Measurements from ENCODE around the gene C1S. TPM values are rescaled to one million over a fixed set of nuclear protein-coding genes. Genes with fewer than 3 reads are reported as not detected.

C1S gene
- total RNA-seq, 1 donor from 2014 or later, result 0.71 TPM

- H3K4me1 Mint-ChIP-seq, result peaks cover 20% of the 10 kb centered on the region
- DNase-seq (no peak), ATAC-seq (ENCODE audit: low read depth) (no peak)
- H3K4me3 Mint-ChIP-seq, result peak overlapping the region; percentile 87
- intact Hi-C loops (cut with micrococcal nuclease), result loop anchor here (5.0 kb wide), 1 partner anchor 620 kb away; no protein-coding TSS in a partner anchor
- no peaks in the 10 kb centered on the region for H3K9me3 Mint-ChIP-seq
- POLR2A ChIA-PET, result interaction anchor here (0.6 to 2.2 kb wide), 4 partner anchors 10 to 145 kb away, joined by 3 to 58 read pairs (median 4); partner anchors contain the start of genes C12orf57, RNU7-1 and SPSB2
- no peak for TF ChIP-seq CTCF (IDR thresholded peaks at IDR 0.05)
- peak overlapping the region; percentile 77 for H3K27ac Mint-ChIP-seq
- H3K36me3 Mint-ChIP-seq (ENCODE audit: low read depth), result peaks cover 20% of the 10 kb centered on the region
- H3K27me3 Mint-ChIP-seq, result no peaks in the 10 kb centered on the region
- CTCF ChIA-PET, result no interaction called here
Observed at GRCh38 chr12:7016958-7017571, 43.5 kb upstream of the C1S start.

GRCh38 chr12:7017870-7018349, 42.6 kb upstream of the C1S start:
- CTCF ChIA-PET, result interaction anchor here (0.6 to 1.2 kb wide), 9 partner anchors 10 to 126 kb away, joined by 3 to 8 read pairs (median 3); partner anchors contain the start of genes C12orf57 and RNU7-1
- intact Hi-C loops (cut with micrococcal nuclease), result loop anchor here (1.0 to 5.0 kb wide), 12 partner anchors 48 to 619 kb away; partner anchors contain the start of genes C12orf57, C1R, CDCA3 and CHD4
- H3K27ac Mint-ChIP-seq, result peak overlapping the region; percentile 77
- TF ChIP-seq CTCF (IDR thresholded peaks at IDR 0.05), result no peak
- no peaks in the 10 kb centered on the region for H3K9me3 Mint-ChIP-seq
- peaks cover 13% of the 10 kb centered on the region for H3K36me3 Mint-ChIP-seq (ENCODE audit: low read depth)
- DNase-seq (no peak), ATAC-seq (ENCODE audit: low read depth) (peak; percentile 16)
- no peaks in the 10 kb centered on the region for H3K27me3 Mint-ChIP-seq
- peak overlapping the region; percentile 87 for H3K4me3 Mint-ChIP-seq
- POLR2A ChIA-PET, result interaction anchor here (0.5 to 2.2 kb wide), 17 partner anchors 9 to 613 kb away, joined by 3 to 58 read pairs (median 3); partner anchors contain the start of genes C12orf57, LPAR5, MLF2 and RNU7-1
- peaks cover 20% of the 10 kb centered on the region for H3K4me1 Mint-ChIP-seq

GRCh38 chr12:7018350-7019042, 42.0 kb upstream of the C1S start, which contains the start of gene LPCAT3:
LPCAT3 (minus strand) TSS chr12:7018476; CDS start chr12:7018424, 52 bp downstream.
- intact Hi-C loops (cut with micrococcal nuclease), result loop anchor here (1.0 to 5.0 kb wide), 12 partner anchors 48 to 619 kb away; partner anchors contain the start of genes C12orf57, C1R, CDCA3 and CHD4
- DNase-seq, result peak; percentile 94
- Mint-ChIP-seq H3K27ac (peak within 1 kb of the TSS; percentile 77), H3K4me1 (peaks cover 20% of the 10 kb centered on the region), H3K9me3 (no peaks in the 10 kb centered on the region), H3K36me3 (ENCODE audit: low read depth) (peaks cover 8% of the 10 kb centered on the region), H3K27me3 (no peaks in the 10 kb centered on the region), H3K4me3 (peak within 1 kb of the TSS; percentile 87)
- peak; percentile 96 for ATAC-seq (ENCODE audit: low read depth)
- TF ChIP-seq CTCF (IDR thresholded peaks at IDR 0.05), result no peak
- ChIA-PET CTCF (interaction anchor here (0.6 to 1.2 kb wide), 9 partner anchors 10 to 126 kb away, joined by 3 to 8 read pairs (median 3); partner anchors contain the start of genes C12orf57 and RNU7-1), POLR2A (interaction anchor here (0.6 to 2.2 kb wide), 16 partner anchors 8 to 614 kb away, joined by 3 to 58 read pairs (median 3); partner anchors contain the start of genes C12orf57, MLF2, RNU7-1 and SPSB2)

- H3K27ac Mint-ChIP-seq, result peak overlapping the region; percentile 56
- peak overlapping the region; percentile 87 for H3K4me3 Mint-ChIP-seq
- intact Hi-C loops (cut with micrococcal nuclease), result loop anchor here (5.0 kb wide), 1 partner anchor 618 kb away; no protein-coding TSS in a partner anchor
- H3K4me1 Mint-ChIP-seq, result peaks cover 20% of the 10 kb centered on the region
- ATAC-seq (ENCODE audit: low read depth) (no peak), DNase-seq (no peak)
- H3K36me3 Mint-ChIP-seq (ENCODE audit: low read depth), result peaks cover 6% of the 10 kb centered on the region
- ChIA-PET POLR2A (interaction anchor here (1.1 to 2.2 kb wide), 6 partner anchors 21 to 266 kb away, joined by 3 to 58 read pairs (median 4); partner anchors contain the start of genes C12orf57, MLF2, RNU7-1 and SPSB2), CTCF (interaction anchor here (1.0 to 1.2 kb wide), 4 partner anchors 54 to 125 kb away, joined by 3 to 8 read pairs (median 4); partner anchors contain the start of genes C12orf57 and RNU7-1)
- H3K27me3 Mint-ChIP-seq, result no peaks in the 10 kb centered on the region
- H3K9me3 Mint-ChIP-seq, result no peaks in the 10 kb centered on the region
- peak; percentile 43 for TF ChIP-seq CTCF (IDR thresholded peaks at IDR 0.05)
Observed at GRCh38 chr12:7019043-7019569, 41.4 kb upstream of the C1S start.
